ENCODE results near the gene PRR7. TPM values are rescaled to one million over a fixed set of nuclear protein-coding genes. Genes with fewer than 3 reads are reported as not detected.
A peak's percentile ranks its signal among the peaks of the same experiment; 100 is the strongest.

Gene PRR7
- total and polyA plus RNA-seq, 2 of the 13 experiments (the other 11 are each of a cell fraction or from before 2014, with no cell fraction given): 4.8 to 5.0 TPM

DNA sequence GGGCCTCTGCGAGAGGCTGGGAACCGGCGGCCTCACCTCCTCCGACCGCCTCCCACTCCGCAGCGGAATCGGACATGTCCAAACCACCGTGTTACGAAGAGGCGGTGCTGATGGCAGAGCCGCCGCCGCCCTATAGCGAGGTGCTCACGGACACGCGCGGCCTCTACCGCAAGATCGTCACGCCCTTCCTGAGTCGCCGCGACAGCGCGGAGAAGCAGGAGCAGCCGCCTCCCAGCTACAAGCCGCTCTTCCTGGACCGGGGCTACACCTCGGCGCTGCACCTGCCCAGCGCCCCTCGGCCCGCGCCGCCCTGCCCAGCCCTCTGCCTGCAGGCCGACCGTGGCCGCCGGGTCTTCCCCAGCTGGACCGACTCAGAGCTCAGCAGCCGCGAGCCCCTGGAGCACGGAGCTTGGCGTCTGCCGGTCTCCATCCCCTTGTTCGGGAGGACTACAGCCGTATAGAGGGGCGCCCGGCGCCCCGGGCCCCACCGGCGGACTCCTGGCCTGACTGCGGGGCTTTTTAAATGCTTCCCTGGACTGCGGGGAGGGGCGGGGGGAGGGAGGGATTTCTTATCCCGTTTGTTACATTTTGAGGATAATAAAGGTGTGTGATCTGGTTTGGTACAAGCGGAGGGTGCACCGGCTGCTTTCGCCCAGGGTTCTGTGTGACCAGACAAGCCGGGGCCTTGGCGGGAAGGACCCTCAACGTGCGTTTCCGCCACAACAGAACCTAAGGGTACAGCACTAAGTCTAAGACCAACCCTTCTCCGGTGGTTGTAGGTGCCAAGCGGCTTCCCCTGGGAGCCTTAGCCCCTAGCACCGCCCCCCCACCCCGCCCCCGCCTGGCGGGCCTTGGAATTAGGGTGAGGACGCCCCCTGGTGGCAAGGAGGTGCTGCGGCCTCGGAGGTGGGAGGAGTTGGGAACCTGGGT lies 9.3 kb downstream of the PRR7 start (continued):
- TF ChIP-seq TRAFD1 (CRISPR knock-in tag; IDR thresholded peaks at IDR 0.05; ENCODE audit: borderline replicate concordance) (no peak), HBP1 (CRISPR knock-in tag; IDR thresholded peaks at IDR 0.05; ENCODE audit: low read depth) (no peak), ZNF790 (CRISPR knock-in tag; IDR thresholded peaks at IDR 0.05; ENCODE audit: borderline replicate concordance) (peak; percentile 90; the same call in 1 of the 2 replicates), GABPA (IDR thresholded peaks at IDR 0.05; ENCODE audit: low read depth, low read length) (no peak), GABPA (CRISPR knock-in tag; IDR thresholded peaks at IDR 0.05; ENCODE audit: low read depth) (peak; percentile 42; the same call in 1 of the 2 replicates), RFX3 (CRISPR knock-in tag; IDR thresholded peaks at IDR 0.05) (no peak), POLR2AphosphoS2 (IDR thresholded peaks at IDR 0.05; ENCODE audit: low read depth, low read length) (no peak), ZNF34 (CRISPR knock-in tag; IDR thresholded peaks at IDR 0.05; ENCODE audit: borderline replicate concordance) (no peak), CBX1 (IDR thresholded peaks at IDR 0.05; ENCODE audit: low read depth) (no peak), UBTF (CRISPR knock-in tag; IDR thresholded peaks at IDR 0.05) (peak; percentile 75), THAP8 (CRISPR knock-in tag; IDR thresholded peaks at IDR 0.05; ENCODE audit: borderline replicate concordance) (0 out of 2 replicates have a peak, but pooled peaks have one; percentile 14), ZNF850 (CRISPR knock-in tag; conservative IDR thresholded peaks at IDR 0.05) (no peak; the same call in 1 of the 2 replicates), GABPB1 (CRISPR knock-in tag; IDR thresholded peaks at IDR 0.05) (peak; percentile 49), ZNF703 (CRISPR knock-in tag; IDR thresholded peaks at IDR 0.05; ENCODE audit: borderline replicate concordance) (no peak)
- TF ChIP-seq, protein P1, sequence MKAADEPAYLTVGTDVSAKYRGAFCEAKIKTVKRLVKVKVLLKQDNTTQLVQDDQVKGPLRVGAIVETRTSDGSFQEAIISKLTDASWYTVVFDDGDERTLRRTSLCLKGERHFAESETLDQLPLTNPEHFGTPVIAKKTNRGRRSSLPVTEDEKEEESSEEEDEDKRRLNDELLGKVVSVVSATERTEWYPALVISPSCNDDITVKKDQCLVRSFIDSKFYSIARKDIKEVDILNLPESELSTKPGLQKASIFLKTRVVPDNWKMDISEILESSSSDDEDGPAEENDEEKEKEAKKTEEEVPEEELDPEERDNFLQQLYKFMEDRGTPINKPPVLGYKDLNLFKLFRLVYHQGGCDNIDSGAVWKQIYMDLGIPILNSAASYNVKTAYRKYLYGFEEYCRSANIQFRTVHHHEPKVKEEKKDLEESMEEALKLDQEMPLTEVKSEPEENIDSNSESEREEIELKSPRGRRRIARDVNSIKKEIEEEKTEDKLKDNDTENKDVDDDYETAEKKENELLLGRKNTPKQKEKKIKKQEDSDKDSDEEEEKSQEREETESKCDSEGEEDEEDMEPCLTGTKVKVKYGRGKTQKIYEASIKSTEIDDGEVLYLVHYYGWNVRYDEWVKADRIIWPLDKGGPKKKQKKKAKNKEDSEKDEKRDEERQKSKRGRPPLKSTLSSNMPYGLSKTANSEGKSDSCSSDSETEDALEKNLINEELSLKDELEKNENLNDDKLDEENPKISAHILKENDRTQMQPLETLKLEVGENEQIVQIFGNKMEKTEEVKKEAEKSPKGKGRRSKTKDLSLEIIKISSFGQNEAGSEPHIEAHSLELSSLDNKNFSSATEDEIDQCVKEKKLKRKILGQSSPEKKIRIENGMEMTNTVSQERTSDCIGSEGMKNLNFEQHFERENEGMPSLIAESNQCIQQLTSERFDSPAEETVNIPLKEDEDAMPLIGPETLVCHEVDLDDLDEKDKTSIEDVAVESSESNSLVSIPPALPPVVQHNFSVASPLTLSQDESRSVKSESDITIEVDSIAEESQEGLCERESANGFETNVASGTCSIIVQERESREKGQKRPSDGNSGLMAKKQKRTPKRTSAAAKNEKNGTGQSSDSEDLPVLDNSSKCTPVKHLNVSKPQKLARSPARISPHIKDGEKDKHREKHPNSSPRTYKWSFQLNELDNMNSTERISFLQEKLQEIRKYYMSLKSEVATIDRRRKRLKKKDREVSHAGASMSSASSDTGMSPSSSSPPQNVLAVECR (CRISPR knock-in tag; IDR thresholded peaks at IDR 0.05; ENCODE audit: borderline replicate concordance): peak; percentile 43; the same call in 1 of the 2 replicates

Data from HepG2 (cell line).